Measurements from ENCODE around the gene IL1F10. TPM values are rescaled to one million over a fixed set of nuclear protein-coding genes. Genes with fewer than 3 reads are reported as not detected.

Gene IL1F10
- polyA plus RNA-seq, 1 experiment: not detected

DNA sequence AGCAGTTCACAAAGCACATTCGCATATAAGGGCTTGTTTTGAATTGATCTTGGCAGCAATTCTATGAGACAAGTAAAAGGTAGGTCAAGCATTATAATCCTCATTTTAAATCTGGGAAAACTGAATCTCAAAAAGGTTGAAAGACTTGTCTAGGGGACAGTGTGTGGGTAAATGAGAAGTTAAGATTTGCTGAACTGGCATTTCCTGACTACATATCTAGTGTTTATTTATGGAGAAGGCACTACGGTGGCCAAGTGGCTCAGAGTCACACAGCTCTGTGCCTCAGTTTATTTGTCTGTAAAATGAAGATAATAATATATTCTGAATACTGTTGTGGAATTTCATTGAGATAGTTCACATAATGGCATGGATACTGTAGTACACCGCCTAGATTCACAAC is 43.4 kb downstream of the IL1F10 start:
- no peaks in the 10 kb centered on the region for H3K36me3 ChIP-seq (ENCODE audit: control insufficient read depth, insufficient read depth, low read length)
- TF ChIP-seq, protein P1, sequence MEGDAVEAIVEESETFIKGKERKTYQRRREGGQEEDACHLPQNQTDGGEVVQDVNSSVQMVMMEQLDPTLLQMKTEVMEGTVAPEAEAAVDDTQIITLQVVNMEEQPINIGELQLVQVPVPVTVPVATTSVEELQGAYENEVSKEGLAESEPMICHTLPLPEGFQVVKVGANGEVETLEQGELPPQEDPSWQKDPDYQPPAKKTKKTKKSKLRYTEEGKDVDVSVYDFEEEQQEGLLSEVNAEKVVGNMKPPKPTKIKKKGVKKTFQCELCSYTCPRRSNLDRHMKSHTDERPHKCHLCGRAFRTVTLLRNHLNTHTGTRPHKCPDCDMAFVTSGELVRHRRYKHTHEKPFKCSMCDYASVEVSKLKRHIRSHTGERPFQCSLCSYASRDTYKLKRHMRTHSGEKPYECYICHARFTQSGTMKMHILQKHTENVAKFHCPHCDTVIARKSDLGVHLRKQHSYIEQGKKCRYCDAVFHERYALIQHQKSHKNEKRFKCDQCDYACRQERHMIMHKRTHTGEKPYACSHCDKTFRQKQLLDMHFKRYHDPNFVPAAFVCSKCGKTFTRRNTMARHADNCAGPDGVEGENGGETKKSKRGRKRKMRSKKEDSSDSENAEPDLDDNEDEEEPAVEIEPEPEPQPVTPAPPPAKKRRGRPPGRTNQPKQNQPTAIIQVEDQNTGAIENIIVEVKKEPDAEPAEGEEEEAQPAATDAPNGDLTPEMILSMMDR (IDR thresholded peaks at IDR 0.05; ENCODE audit: insufficient read depth, low read depth, low read length): no peak
- no peak overlapping the region for H3K4me3 ChIP-seq (ENCODE audit: low read depth, low read length)
- no peak for DNase-seq (ENCODE audit: low read depth)
- H3K27me3 ChIP-seq (ENCODE audit: control insufficient read depth, insufficient read depth, low read length): peaks cover 3% of the 10 kb centered on the region; the same call in 1 of the 2 replicates
- POLR2A ChIA-PET: no interaction called here
- CTCF ChIA-PET: interaction anchor here (1.0 kb wide), 1 partner anchor 10 kb away, joined by 3 read pairs; no protein-coding TSS in a partner anchor

DNA sequence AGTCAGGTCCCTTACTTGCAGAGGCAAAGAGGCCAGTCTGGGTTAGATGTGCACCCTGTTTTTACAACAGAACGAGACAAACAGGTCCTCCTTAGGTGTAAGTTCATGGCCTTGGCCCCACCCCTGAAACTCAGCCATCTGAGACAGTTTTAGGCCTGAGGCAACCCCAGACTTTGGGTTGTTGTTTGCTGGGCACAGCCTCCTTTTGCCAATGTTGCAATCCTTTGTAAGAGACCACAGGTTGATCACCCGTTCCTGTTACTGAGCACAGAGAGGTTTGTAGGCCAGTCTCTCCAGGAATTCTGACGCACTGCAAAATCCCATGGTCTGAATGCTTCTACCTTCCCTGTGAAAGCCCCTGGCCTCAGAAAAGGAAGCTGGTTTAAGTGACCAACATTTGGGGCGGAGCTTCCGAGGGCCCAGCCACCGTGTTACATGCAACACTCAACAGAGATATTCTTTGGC is 44.1 kb downstream of the IL1F10 start:
- ChIA-PET POLR2A (no interaction called here), CTCF (no interaction called here)
- Histone ChIP-seq H3K4me3 (ENCODE audit: low read depth, low read length) (no peak overlapping the region), H3K27me3 (ENCODE audit: control insufficient read depth, insufficient read depth, low read length) (peaks cover 3% of the 10 kb centered on the region; the same call in 1 of the 2 replicates), H3K36me3 (ENCODE audit: control insufficient read depth, insufficient read depth, low read length) (no peaks in the 10 kb centered on the region)
- TF ChIP-seq, protein P1 (IDR thresholded peaks at IDR 0.05; ENCODE audit: insufficient read depth, low read depth, low read length): no peak
- no peak for DNase-seq (ENCODE audit: low read depth)

DNA sequence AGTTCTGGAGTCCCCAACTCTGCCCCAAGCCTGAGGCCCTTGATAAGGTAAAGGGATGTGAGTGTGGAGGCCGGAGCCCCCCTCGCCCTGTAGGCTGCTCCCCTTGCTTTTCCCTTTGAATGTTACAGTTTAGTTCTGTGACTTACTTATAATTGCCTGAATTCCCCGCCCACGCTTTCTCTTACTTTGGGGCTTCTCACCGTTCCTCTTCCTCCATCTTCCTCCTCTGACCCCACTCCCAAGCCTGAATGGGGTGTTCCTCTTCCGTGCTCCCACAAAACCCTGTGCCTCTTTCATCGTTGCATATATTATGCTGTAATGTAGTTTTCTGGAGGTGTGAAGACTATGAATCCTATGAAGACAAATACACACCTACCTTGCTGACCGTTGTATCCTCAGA is 44.7 kb downstream of the IL1F10 start:
- CTCF ChIA-PET: no interaction called here
- H3K27me3 ChIP-seq (ENCODE audit: control insufficient read depth, insufficient read depth, low read length): peaks cover 3% of the 10 kb centered on the region; the same call in 1 of the 2 replicates

DNA sequence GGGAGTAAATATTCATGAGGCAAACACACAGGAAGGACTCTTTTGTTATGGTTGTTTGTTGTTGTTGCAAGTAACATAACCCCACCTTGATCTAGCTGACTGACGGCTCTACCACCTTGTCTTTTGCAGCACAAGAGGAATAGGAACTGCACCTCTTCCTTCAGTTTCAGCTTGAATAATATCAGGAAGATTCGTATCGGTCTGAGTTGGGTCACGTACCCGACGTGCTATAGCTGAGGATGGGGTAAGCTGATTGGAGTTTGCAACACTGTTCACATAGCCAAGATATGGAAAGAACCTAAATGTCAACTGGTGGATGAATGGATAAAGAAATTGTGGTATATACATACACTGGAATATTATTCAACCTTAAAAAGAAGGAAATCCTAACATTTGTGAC is 45.1 kb downstream of the IL1F10 start:
- DNase-seq (ENCODE audit: low read depth): no peak
- Histone ChIP-seq H3K4me3 (ENCODE audit: low read depth, low read length) (no peak overlapping the region), H3K36me3 (ENCODE audit: control insufficient read depth, insufficient read depth, low read length) (no peaks in the 10 kb centered on the region), H3K27me3 (ENCODE audit: control insufficient read depth, insufficient read depth, low read length) (peaks cover 3% of the 10 kb centered on the region; the same call in 1 of the 2 replicates)
- TF ChIP-seq, protein P1 (IDR thresholded peaks at IDR 0.05; ENCODE audit: insufficient read depth, low read depth, low read length): no peak
- CTCF ChIA-PET: interaction anchor here (1.6 kb wide), 1 partner anchor 86 kb away, joined by 6 read pairs; no protein-coding TSS in a partner anchor
- POLR2A ChIA-PET: no interaction called here

More for the DNA sequence above, 44.7 kb downstream of the IL1F10 start:
- POLR2A ChIA-PET: no interaction called here
- no peak for DNase-seq (ENCODE audit: low read depth)
- no peak overlapping the region for H3K4me3 ChIP-seq (ENCODE audit: low read depth, low read length)
- no peaks in the 10 kb centered on the region for H3K36me3 ChIP-seq (ENCODE audit: control insufficient read depth, insufficient read depth, low read length)
- TF ChIP-seq, protein P1 (IDR thresholded peaks at IDR 0.05; ENCODE audit: insufficient read depth, low read depth, low read length): no peak

DNA sequence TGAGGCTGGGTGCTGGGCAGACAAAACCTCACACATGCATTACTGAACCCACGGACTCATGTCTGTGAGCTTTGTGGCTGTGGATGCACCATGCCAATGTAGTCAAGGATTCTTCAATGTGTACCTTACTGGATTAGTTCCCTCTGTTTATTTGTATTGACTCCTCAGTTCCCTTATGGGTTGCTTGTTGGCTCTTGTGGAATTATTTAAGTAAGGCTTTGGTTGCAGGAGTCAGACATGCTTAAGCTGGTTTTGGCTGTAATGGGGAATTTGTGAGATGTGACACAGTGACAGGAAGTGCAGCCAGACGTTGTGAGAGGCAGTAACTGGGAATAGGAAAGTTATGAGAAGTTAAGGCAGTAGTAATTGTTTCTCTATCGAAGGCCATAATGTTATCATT is 46.0 kb downstream of the IL1F10 start:
- ChIA-PET POLR2A (no interaction called here), CTCF (interaction anchor here (1.3 to 3.5 kb wide), 5 partner anchors 9 to 85 kb away, joined by 3 to 13 read pairs (median 4); no protein-coding TSS in a partner anchor)
- peaks cover 3% of the 10 kb centered on the region; the same call in 1 of the 2 replicates for H3K27me3 ChIP-seq (ENCODE audit: control insufficient read depth, insufficient read depth, low read length)
- no peak overlapping the region for H3K4me3 ChIP-seq (ENCODE audit: low read depth, low read length)
- TF ChIP-seq, protein P1 (IDR thresholded peaks at IDR 0.05; ENCODE audit: insufficient read depth, low read depth, low read length): no peak
- no peaks in the 10 kb centered on the region for H3K36me3 ChIP-seq (ENCODE audit: control insufficient read depth, insufficient read depth, low read length)
- no peak for DNase-seq (ENCODE audit: low read depth)

Measured in BJ (cell line).